NCI-H748 (cell line): ENCODE data around the gene MRPL18.
"Not testable (repeated sequence)": the region's sequence is repeated elsewhere in the genome, so short reads cannot be mapped to it uniquely, and the experiment has no call there.

Experiments
- DNase-seq: peaks from one replicate; lab custom pipeline; 2025; ENCODE audit not compliant: unreplicated experiment; lab: John Stamatoyannopoulos, UW

The MRPL18 gene

DNA sequence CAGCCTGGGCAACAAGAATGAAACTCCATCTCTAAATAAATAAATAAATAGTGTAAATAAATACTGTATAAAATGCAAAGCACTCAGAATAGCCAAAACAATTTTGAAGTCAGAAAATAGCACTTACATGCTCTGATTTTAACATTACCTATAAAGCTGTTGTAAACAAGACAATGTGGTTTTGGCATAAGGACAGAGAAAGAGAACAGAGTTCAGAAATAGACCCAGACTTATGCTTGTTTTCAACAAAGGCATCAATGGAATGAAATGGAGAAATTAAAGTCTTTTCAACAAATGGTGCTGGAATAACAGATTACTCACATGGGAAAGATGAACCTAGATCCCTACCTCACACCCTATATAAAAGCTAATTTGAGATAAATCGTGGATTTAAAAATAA is 18.1 kb upstream of the MRPL18 start:
- no peak for DNase-seq

GRCh38 chr6:159777240-159777904 is 12.9 kb upstream of the MRPL18 start:
- DNase-seq, result no peak

GRCh38 chr6:159778131-159778530 is 12.1 kb upstream of the MRPL18 start:
- DNase-seq, result no peak

DNA sequence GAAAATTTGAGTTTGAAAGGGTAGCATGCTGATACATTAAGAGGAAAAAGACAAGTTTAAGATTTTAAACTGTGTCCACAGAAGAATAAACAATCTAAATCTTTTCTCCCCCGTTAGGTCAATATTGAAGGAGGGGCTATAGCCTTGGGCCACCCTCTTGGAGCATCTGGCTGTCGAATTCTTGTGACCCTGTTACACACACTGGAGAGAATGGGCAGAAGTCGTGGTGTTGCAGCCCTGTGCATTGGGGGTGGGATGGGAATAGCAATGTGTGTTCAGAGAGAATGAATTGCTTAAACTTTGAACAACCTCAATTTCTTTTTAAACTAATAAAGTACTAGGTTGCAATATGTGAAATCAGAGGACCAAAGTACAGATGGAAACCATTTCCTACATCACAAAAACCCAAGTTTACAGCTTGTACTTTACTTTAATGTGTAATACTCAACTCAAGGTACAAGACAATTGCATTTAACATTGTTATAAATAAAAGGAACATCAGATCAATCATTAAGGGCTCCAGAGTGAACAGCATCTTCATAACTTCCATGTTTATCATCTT is 11.6 kb upstream of the MRPL18 start:
- DNase-seq, result no peak

DNA sequence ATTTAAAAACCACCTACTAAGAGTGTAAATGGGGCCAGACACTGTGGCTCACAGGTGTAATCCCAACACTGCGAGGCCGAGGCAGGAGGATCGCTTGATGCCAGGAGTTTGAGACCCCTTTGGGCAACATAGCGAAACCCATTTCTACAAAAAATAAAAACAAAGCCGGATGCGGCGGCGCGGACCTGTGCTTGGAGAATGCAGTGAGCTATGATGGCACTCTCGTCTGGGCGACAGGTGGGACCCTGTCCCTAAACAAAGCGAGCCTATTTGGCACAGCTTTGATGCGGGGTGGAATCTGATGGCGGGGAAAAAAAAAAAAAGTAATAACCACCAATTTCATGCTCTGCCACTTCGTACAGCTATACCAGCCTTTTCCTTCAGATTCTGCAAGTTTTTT is 2.0 kb upstream of the MRPL18 start:
- DNase-seq, result no peak

DNA sequence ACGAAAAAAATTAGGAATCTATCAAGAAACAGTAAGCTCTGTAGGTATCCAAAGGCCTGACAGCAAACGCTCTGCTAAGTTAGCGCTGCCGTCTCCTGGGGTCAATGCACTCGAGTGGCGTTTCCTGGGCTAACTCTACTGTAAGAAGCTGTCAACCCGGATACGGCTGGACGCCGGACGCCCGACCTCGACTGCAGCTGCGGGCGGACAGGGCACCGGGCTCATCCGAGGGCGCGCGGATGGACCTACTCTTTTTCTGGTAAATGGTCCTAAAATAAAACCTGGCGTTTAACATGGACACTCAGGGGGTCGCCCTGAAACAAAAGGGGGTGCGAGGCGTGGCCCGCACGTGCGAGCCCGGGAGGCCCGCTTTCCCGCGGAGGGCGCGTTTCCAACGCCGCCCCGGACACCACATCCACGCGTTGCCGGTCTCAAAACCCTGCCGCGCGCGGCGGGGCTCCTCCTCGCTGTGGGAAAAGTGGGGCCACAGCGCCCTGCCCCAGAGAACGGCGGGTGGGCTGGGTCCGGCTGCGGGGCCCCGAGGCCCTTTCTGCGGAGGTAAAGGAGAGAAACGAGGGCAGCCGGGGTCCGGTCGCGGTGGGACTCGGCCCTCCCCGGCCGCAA is 1.4 kb upstream of the MRPL18 start:
- peak; percentile 36 for DNase-seq

GRCh38 chr6:159789377-159790148 is 704 bp upstream of the MRPL18 start, which contains the start of gene TCP1:
Gene TCP1 (minus strand): TSS chr6:159789602. CDS start chr6:159789468, 134 bp downstream.
- DNase-seq, result peak; percentile 99

DNA sequence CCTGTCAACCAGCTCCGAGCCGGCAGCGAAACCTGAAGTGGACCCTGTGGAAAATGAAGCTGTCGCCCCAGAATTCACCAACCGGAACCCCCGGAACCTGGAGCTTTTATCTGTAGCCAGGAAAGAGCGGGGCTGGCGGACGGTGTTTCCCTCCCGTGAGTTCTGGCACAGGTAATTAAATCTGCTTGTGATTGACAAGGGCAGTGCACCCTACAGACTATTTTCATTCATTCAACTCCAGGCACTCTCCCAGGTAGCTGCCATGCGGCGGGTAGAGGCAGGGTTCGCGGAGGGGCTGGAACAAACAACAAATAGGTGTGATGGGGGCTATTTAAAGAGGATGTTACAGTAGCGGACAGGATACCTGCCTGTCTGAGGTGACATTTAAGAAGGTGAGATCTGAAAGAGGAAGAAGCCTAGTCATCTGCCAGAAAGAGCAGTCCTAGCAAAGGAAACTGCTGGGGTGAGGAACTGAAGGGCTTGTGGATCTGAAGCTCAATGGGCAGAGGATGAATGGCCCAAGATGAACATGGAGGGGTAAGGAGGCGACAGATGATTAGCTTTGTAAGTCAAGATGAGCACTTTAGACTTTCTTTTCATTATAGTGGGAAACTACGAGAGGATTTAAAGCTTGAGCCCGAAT is 810 bp downstream of the MRPL18 start:
- DNase-seq, result peak; percentile 55

DNA sequence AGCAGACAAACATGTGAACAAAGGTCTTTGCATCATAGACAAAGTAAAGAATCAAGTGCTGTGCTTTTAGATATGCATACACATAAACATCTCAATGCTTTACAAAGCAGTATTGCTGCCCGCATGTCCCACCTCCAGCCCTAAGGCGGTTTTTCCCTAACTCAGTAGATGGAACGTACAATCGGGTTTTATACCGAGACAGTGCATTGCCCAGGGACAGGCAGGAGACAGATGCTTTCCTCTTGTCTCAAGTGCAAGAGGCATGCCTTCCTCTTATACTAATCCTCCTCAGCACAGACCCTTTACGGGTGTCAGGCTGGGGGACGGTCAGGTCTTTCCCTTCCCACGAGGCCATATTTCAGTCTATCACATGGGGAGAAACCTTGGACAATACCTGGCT is 4.7 kb downstream of the MRPL18 start:
- not testable (repeated sequence) for DNase-seq

- DNase-seq, result no peak
These were observed 7.3 kb downstream of the MRPL18 start for GRCh38 chr6:159797554-159797953.

DNA sequence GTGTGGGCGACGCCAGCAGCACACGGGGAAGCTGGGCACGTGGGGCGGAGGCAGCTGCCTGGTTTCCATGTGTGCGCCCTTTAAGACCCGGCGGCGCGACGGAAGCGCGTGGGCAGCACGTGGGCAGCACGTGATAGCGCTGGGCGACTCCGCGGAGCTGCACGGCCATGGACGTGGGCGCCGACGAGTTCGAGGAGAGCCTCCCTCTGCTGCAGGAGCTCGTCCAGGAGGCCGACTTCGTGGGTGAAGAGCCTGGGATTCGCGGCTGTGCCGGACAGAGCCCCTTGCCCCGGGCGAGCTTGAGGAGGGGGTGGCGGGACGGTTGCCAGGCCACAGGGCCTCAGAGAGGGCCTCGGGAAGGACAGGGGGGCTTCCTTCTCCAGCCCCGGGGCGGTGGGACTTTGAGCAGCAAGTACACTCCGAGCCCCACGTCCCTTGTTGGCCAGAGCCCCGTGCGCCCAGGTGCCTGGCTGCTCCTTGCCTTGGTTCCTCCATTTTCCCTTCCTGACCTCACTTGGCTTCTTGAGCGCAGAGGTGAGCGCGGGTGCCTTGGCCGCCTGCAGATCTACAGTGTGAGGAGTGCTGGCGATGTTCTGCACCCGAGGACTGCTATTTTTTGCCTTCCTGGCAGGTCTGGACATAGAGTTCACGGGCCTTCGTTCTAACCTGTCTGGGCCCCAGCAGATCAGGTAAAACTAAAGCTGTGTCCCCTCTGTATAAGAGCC is 10.0 kb downstream of the MRPL18 start, which contains the start of gene PNLDC1:
TSS of gene PNLDC1 (plus strand) at position 136 of the 725 bp plus-strand sequence. CDS start at position 168, 32 bp downstream.
- DNase-seq, result no peak

- DNase-seq, result no peak
These were observed 11.7 kb downstream of the MRPL18 start for GRCh38 chr6:159801935-159802334.

DNA sequence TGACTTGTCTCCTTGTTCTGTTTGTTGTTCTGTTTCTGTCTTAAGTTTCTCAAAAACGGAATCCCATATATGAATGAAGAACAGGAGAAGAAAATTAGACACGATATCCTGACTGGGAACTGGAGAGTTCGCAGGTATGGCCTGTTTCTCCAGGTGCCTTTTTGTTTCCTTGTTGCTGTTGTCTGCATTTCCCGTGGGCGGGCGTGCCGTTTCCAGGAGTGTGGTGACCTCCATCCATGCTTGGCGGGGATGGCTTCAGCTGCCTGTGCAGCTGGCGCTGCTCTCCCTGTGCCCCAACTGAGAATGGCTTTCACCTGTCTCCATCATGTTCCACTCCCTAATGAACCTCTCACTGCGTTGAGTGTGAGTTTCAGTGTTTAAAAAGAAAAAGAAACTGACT is 14.2 kb downstream of the MRPL18 start:
- DNase-seq, result peak; percentile 38

GRCh38 chr6:159805440-159806020 is 15.3 kb downstream of the MRPL18 start:
- no peak for DNase-seq

GRCh38 chr6:159806021-159806458 is 15.8 kb downstream of the MRPL18 start:
- DNase-seq, result no peak

DNA sequence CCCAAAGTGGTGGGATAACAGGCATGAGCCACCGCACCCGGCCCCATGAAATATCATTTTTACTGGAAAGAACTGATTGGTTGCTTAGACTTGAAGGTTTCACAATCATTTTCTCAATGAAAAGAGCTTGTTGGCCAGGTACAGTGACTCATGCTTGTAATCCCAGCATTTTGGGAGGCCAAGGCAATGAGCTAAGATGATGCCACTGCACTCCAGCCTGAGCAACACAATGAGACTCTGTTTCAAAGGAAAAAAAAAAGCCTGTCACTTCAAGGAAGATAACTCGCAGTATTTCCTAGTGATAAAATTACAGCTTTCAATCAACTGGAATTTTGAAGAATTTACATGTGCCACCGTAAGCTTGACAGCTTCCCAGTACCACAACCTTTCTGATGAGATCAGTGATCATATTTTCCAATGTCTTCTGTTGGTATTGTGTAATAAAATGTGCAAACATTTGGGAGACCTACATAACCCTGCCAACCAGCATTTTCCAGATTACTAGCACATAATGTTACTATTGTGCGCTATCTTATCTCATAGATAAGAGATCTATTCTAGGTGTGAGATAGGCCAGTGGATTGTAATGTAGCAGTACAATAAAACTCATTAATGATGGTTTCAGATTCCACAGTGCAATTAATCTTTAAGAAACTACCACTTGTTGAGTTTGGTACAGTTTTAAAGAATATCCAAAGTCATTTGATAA is 17.0 kb downstream of the MRPL18 start:
- DNase-seq, result no peak

- no peak for DNase-seq
These were observed 18.4 kb downstream of the MRPL18 start for GRCh38 chr6:159808647-159809046.

DNA sequence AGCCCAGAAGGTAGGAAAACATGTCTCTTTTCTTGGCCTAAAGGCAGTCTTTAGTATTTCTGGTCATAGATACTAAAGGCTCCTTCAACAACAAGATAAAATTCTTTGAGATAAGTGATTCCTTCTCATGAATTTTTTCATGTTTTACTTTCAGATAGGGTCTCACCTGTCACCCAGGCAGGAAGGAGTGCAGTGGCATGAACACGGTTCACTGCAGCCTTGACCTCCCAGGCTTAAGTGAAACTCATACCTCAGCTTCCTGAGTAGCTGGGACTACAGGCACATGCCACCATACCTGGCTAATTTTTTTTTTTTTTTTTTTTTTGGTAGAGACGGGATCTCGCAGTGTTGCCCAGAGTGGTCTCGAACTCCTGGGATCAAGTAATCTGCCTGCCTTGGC is 18.9 kb downstream of the MRPL18 start:
- DNase-seq, result no peak

DNA sequence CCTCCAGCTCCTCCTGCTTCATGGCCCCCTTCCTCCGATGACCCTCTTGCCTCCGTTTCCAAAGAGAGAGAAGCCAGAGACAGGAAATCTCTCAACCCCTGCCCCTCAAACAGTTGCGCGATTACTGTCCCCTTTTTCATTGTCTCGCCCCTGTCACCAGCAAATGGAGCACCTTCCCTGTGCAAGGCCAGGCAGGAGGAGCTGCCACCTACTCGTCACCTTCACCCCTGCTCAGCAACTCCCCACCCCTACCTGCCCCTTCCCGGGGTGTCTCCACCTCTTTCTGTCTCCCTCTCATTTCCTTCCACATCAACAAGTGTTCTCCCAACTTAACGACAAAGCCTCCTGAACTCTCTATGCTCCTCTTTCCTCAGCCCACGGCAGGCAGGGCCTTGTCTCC is 23.5 kb downstream of the MRPL18 start:
- no peak for DNase-seq
